ENCODE measurements around the gene ESYT2.
"Not testable (repeated sequence)": the region's sequence is repeated elsewhere in the genome, so short reads cannot be mapped to it uniquely, and the experiment has no call there.

Gene ESYT2

GRCh38 chr7:158856883-158857668, 27.8 kb upstream of the ESYT2 start:
- no peak for FAIRE-seq

GRCh38 chr7:158854681-158855081, 25.4 kb upstream of the ESYT2 start:
- FAIRE-seq, result no peak

- FAIRE-seq, result no peak
Measured at GRCh38 chr7:158850545-158851102, 21.3 kb upstream of the ESYT2 start.

GRCh38 chr7:158849768-158850544, 20.6 kb upstream of the ESYT2 start:
- FAIRE-seq, result no peak

- FAIRE-seq, result no peak
Measured at GRCh38 chr7:158849442-158849767, 20.1 kb upstream of the ESYT2 start.

GRCh38 chr7:158847451-158847866, 18.1 kb upstream of the ESYT2 start:
- no peak for FAIRE-seq

- FAIRE-seq, result peak; percentile 92
Measured at GRCh38 chr7:158846304-158846703, 17.0 kb upstream of the ESYT2 start.

- no peak for FAIRE-seq
Measured at GRCh38 chr7:158843771-158844170, 14.5 kb upstream of the ESYT2 start.

- no peak for FAIRE-seq
Measured at GRCh38 chr7:158842486-158842885, 13.2 kb upstream of the ESYT2 start.

GRCh38 chr7:158840604-158841003, 11.3 kb upstream of the ESYT2 start:
- FAIRE-seq, result no peak

- FAIRE-seq, result not testable (repeated sequence)
Measured at GRCh38 chr7:158839177-158839576, 9.9 kb upstream of the ESYT2 start.

GRCh38 chr7:158837790-158838637, 8.7 kb upstream of the ESYT2 start:
- FAIRE-seq, result no peak

GRCh38 chr7:158836692-158837091, 7.4 kb upstream of the ESYT2 start:
- no peak for FAIRE-seq

GRCh38 chr7:158834878-158835784, 5.8 kb upstream of the ESYT2 start:
- no peak for FAIRE-seq

- no peak for FAIRE-seq
Measured at GRCh38 chr7:158832994-158833393, 3.7 kb upstream of the ESYT2 start.

- no peak for FAIRE-seq
Measured at GRCh38 chr7:158831738-158832091, 2.4 kb upstream of the ESYT2 start.

GRCh38 chr7:158830211-158830723, 958 bp upstream of the ESYT2 start:
- FAIRE-seq, result no peak

GRCh38 chr7:158829021-158829341, 328 bp downstream of the ESYT2 start:
- FAIRE-seq, result no peak

GRCh38 chr7:158828133-158829020, 932 bp downstream of the ESYT2 start:
- no peak for FAIRE-seq

- no peak for FAIRE-seq
Measured at GRCh38 chr7:158827411-158828132, 1.7 kb downstream of the ESYT2 start.
